Mesodermal cell (in vitro differentiated cells): ENCODE results near the gene UCHL3.
A peak's percentile ranks its signal among the peaks of the same experiment; 100 is the strongest.

Experiments used
- H3K27ac ChIP-seq: 2 replicates; pipeline ENCODE4 v1.7.0; 2013; ENCODE audit warnings: mild to moderate bottlenecking, low read depth, low read length, moderate library complexity; ENCODE audit not compliant: severe bottlenecking
- H3K36me3 ChIP-seq: 2 replicates; pipeline ENCODE4 v1.7.1; 2013; ENCODE audit warnings: mild to moderate bottlenecking, low read length, moderate library complexity; ENCODE audit not compliant: control insufficient read depth, insufficient read depth
- H3K4me1 ChIP-seq: one replicate; pipeline ENCODE4 v1.7.1; 2013; ENCODE audit warnings: mild to moderate bottlenecking, low read length; ENCODE audit not compliant: insufficient read depth, control insufficient read depth, poor library complexity, severe bottlenecking
- H3K4me3 ChIP-seq: 2 replicates; pipeline ENCODE4 v1.7.0; 2013; ENCODE audit warnings: low read length, control low read depth, mild to moderate bottlenecking; ENCODE audit not compliant: insufficient read depth, poor library complexity, severe bottlenecking; ENCODE audit errors: extremely low read depth
- H3K9me3 ChIP-seq: 2 replicates; pipeline ENCODE4 v1.7.1; 2013; ENCODE audit warnings: mild to moderate bottlenecking, low read length, moderate library complexity; ENCODE audit not compliant: control insufficient read depth
- WGBS, 2 experiments: methylation state at CpG; one replicate each; pipeline ENCODE4 v1.1.5; 2013; ENCODE audit warnings: missing lambda C conversion rate in 2 of 2; ENCODE audit not compliant: insufficient coverage in 2 of 2; 5-methylcytosine and 5-hydroxymethylcytosine counted together

Gene UCHL3

GRCh38 chr13:75550159-75550567 is 572 bp downstream of the UCHL3 start:
- Histone ChIP-seq H3K9me3 (no peaks in the 10 kb centered on the region), H3K4me3 (peak overlapping the region; percentile 88), H3K4me1 (no peaks in the 10 kb centered on the region), H3K36me3 (peaks cover 7% of the 10 kb centered on the region), H3K27ac (no peak overlapping the region)
- 2 to 5% methylated on average over 4 to 6 of the region's 10 CpGs for WGBS, 2 experiments

- no peaks in the 10 kb centered on the region for H3K9me3 ChIP-seq
- no peaks in the 10 kb centered on the region for H3K4me1 ChIP-seq
- 90 to 100% methylated on average over 1 of the region's 1 CpG for WGBS, 2 experiments
- no peak overlapping the region for H3K4me3 ChIP-seq
- H3K27ac ChIP-seq, result no peak overlapping the region
- peaks cover 12% of the 10 kb centered on the region for H3K36me3 ChIP-seq
These were observed 4.9 kb downstream of the UCHL3 start for GRCh38 chr13:75554464-75554863.

GRCh38 chr13:75554981-75555380 is 5.4 kb downstream of the UCHL3 start:
- H3K4me3 ChIP-seq, result no peak overlapping the region
- WGBS, 2 experiments, result 100% methylated on average over 2 to 3 of the region's 3 CpGs
- peaks cover 12% of the 10 kb centered on the region for H3K36me3 ChIP-seq

GRCh38 chr13:75555836-75556235 is 6.2 kb downstream of the UCHL3 start:
- Histone ChIP-seq H3K27ac (no peak overlapping the region), H3K36me3 (peaks cover 15% of the 10 kb centered on the region), H3K4me3 (no peak overlapping the region), H3K4me1 (no peaks in the 10 kb centered on the region), H3K9me3 (no peaks in the 10 kb centered on the region)
- WGBS, 2 experiments, result no CpG with 5 or more reads among the region's 1 CpG

More at GRCh38 chr13:75554981-75555380, 5.4 kb downstream of the UCHL3 start:
- Histone ChIP-seq H3K27ac (no peak overlapping the region), H3K9me3 (no peaks in the 10 kb centered on the region), H3K4me1 (no peaks in the 10 kb centered on the region)

- peaks cover 18% of the 10 kb centered on the region for H3K36me3 ChIP-seq
- no peaks in the 10 kb centered on the region for H3K9me3 ChIP-seq
- 89 to 100% methylated on average over 2 of the region's 2 CpGs for WGBS, 2 experiments
These were observed 7.4 kb downstream of the UCHL3 start for GRCh38 chr13:75556961-75557360.

GRCh38 chr13:75558145-75558840 is 8.7 kb downstream of the UCHL3 start:
- Histone ChIP-seq H3K4me1 (no peaks in the 10 kb centered on the region), H3K27ac (no peak overlapping the region), H3K36me3 (peaks cover 22% of the 10 kb centered on the region), H3K9me3 (no peaks in the 10 kb centered on the region), H3K4me3 (no peak overlapping the region)
- no CpG with 5 or more reads among the region's 2 CpGs for WGBS, 2 experiments

More at GRCh38 chr13:75556961-75557360, 7.4 kb downstream of the UCHL3 start:
- Histone ChIP-seq H3K4me1 (no peaks in the 10 kb centered on the region), H3K4me3 (no peak overlapping the region), H3K27ac (no peak overlapping the region)

GRCh38 chr13:75566658-75567057 is 17.1 kb downstream of the UCHL3 start:
- peaks cover 21% of the 10 kb centered on the region for H3K36me3 ChIP-seq
- H3K4me3 ChIP-seq, result no peak overlapping the region
- H3K9me3 ChIP-seq, result no peaks in the 10 kb centered on the region
- peaks cover 3% of the 10 kb centered on the region for H3K4me1 ChIP-seq
- no peak overlapping the region for H3K27ac ChIP-seq

- no peaks in the 10 kb centered on the region for H3K9me3 ChIP-seq
- whole genome bisulfite sequencing, 2 experiments, result no CpG with 5 or more reads among the region's 1 CpG
- peaks cover 3% of the 10 kb centered on the region for H3K4me1 ChIP-seq
- no peak overlapping the region for H3K4me3 ChIP-seq
- H3K27ac ChIP-seq, result no peak overlapping the region
- peaks cover 28% of the 10 kb centered on the region for H3K36me3 ChIP-seq
These were observed 20.0 kb downstream of the UCHL3 start for GRCh38 chr13:75569576-75569975.

- H3K4me3 ChIP-seq, result no peak overlapping the region
- no peaks in the 10 kb centered on the region for H3K4me1 ChIP-seq
- H3K27ac ChIP-seq, result no peak overlapping the region
- H3K36me3 ChIP-seq, result peaks cover 25% of the 10 kb centered on the region
- WGBS, 2 experiments, result 80% methylated on average over 1 of the region's 3 CpGs; no CpG with 5 or more reads in 1 of the 2 experiments
- H3K9me3 ChIP-seq, result peaks cover 7% of the 10 kb centered on the region
These were observed 29.9 kb downstream of the UCHL3 start for GRCh38 chr13:75579529-75579928.

- peaks cover 7% of the 10 kb centered on the region for H3K9me3 ChIP-seq
- no peak overlapping the region for H3K4me3 ChIP-seq
- WGBS, 2 experiments, result 94 to 100% methylated on average over 1 to 2 of the region's 2 CpGs
- H3K27ac ChIP-seq, result no peak overlapping the region
- H3K36me3 ChIP-seq, result peaks cover 14% of the 10 kb centered on the region
- H3K4me1 ChIP-seq, result no peaks in the 10 kb centered on the region
These were observed 32.5 kb downstream of the UCHL3 start for GRCh38 chr13:75581874-75582640.

GRCh38 chr13:75583091-75583490 is 33.5 kb downstream of the UCHL3 start:
- H3K27ac ChIP-seq, result no peak overlapping the region
- H3K4me1 ChIP-seq, result no peaks in the 10 kb centered on the region
- peaks cover 14% of the 10 kb centered on the region for H3K36me3 ChIP-seq
- no peak overlapping the region for H3K4me3 ChIP-seq
- peaks cover 7% of the 10 kb centered on the region for H3K9me3 ChIP-seq
